ENCODE data around the gene MAP3K1. TPM values are rescaled to one million over a fixed set of nuclear protein-coding genes. Genes with fewer than 3 reads are reported as not detected.

Gene MAP3K1
- total RNA-seq, 1 donor from 2014 or later, result 20.0 TPM

- no peak for TF ChIP-seq CTCF (IDR thresholded peaks at IDR 0.05; ENCODE audit: unreplicated experiment)
- H3K27ac Mint-ChIP-seq, result no peak overlapping the region
- no peaks in the 10 kb centered on the region for H3K27me3 Mint-ChIP-seq
- H3K36me3 Mint-ChIP-seq (ENCODE audit: insufficient read depth), result peaks cover 18% of the 10 kb centered on the region
- no peaks in the 10 kb centered on the region for H3K4me1 Mint-ChIP-seq (ENCODE audit: low read depth)
- no peaks in the 10 kb centered on the region for H3K9me3 Mint-ChIP-seq (ENCODE audit: low read depth)
- no peak overlapping the region for H3K4me3 Mint-ChIP-seq (ENCODE audit: low read depth)
- DNase-seq (ENCODE audit: low spot score, unreplicated experiment), result no peak
These were observed 61.0 kb downstream of the MAP3K1 start for GRCh38 chr5:56876327-56876726.

- Mint-ChIP-seq H3K4me3 (ENCODE audit: low read depth) (no peak overlapping the region), H3K27me3 (no peaks in the 10 kb centered on the region), H3K9me3 (ENCODE audit: low read depth) (no peaks in the 10 kb centered on the region), H3K4me1 (ENCODE audit: low read depth) (no peaks in the 10 kb centered on the region), H3K36me3 (ENCODE audit: insufficient read depth) (peaks cover 25% of the 10 kb centered on the region), H3K27ac (no peak overlapping the region)
- no peak for DNase-seq (ENCODE audit: low spot score, unreplicated experiment)
- no peak for TF ChIP-seq CTCF (IDR thresholded peaks at IDR 0.05; ENCODE audit: unreplicated experiment)
These were observed 66.2 kb downstream of the MAP3K1 start for GRCh38 chr5:56881571-56881970.

- Mint-ChIP-seq H3K36me3 (ENCODE audit: insufficient read depth) (peaks cover 33% of the 10 kb centered on the region), H3K9me3 (ENCODE audit: low read depth) (no peaks in the 10 kb centered on the region), H3K4me3 (ENCODE audit: low read depth) (no peak overlapping the region), H3K27ac (no peak overlapping the region), H3K27me3 (no peaks in the 10 kb centered on the region), H3K4me1 (ENCODE audit: low read depth) (no peaks in the 10 kb centered on the region)
- no peak for DNase-seq (ENCODE audit: low spot score, unreplicated experiment)
- TF ChIP-seq CTCF (IDR thresholded peaks at IDR 0.05; ENCODE audit: unreplicated experiment), result no peak
These were observed 78.1 kb downstream of the MAP3K1 start for GRCh38 chr5:56893251-56893951.

GRCh38 chr5:56896763-56897162, 81.4 kb downstream of the MAP3K1 start:
- peaks cover 18% of the 10 kb centered on the region for H3K36me3 Mint-ChIP-seq (ENCODE audit: insufficient read depth)
- H3K27ac Mint-ChIP-seq, result no peak overlapping the region
- no peak for DNase-seq (ENCODE audit: low spot score, unreplicated experiment)
- TF ChIP-seq CTCF (IDR thresholded peaks at IDR 0.05; ENCODE audit: unreplicated experiment), result no peak
- no peaks in the 10 kb centered on the region for H3K4me1 Mint-ChIP-seq (ENCODE audit: low read depth)
- no peaks in the 10 kb centered on the region for H3K9me3 Mint-ChIP-seq (ENCODE audit: low read depth)
- H3K4me3 Mint-ChIP-seq (ENCODE audit: low read depth), result no peak overlapping the region
- H3K27me3 Mint-ChIP-seq, result no peaks in the 10 kb centered on the region

- TF ChIP-seq CTCF (IDR thresholded peaks at IDR 0.05; ENCODE audit: unreplicated experiment), result no peak
- Mint-ChIP-seq H3K27me3 (no peaks in the 10 kb centered on the region), H3K9me3 (ENCODE audit: low read depth) (no peaks in the 10 kb centered on the region), H3K4me1 (ENCODE audit: low read depth) (no peaks in the 10 kb centered on the region), H3K4me3 (ENCODE audit: low read depth) (no peak overlapping the region), H3K36me3 (ENCODE audit: insufficient read depth) (peaks cover 12% of the 10 kb centered on the region), H3K27ac (no peak overlapping the region)
- no peak for DNase-seq (ENCODE audit: low spot score, unreplicated experiment)
These were observed 82.9 kb downstream of the MAP3K1 start for GRCh38 chr5:56898213-56898612.
